ENCODE data around the gene IGSF23.
"Not testable (repeated sequence)": the region's sequence is repeated elsewhere in the genome, so short reads cannot be mapped to it uniquely, and the experiment has no call there.

The IGSF23 gene

DNA sequence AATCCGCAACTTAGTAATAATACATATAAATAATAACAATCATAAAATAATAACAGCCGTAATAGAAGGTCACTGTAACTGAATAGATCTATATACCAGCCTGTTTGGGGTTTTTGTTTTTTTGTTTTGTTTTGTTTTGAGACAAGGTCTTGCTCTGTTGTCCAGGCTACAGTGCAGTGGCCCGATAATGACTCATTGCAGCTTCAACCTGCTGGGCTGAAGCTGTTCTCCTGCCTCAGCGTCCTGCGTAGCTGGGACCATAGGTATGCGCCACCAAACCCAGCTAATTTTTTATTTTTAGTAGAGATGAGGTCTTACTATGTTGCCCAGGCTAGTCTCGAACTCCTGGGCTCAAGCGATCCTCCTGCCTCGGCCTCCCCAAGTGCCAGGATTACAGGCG lies 950 bp downstream of the IGSF23 start:
- no peak for FAIRE-seq

GRCh38 chr19:44615863-44616247 lies 2.5 kb downstream of the IGSF23 start:
- FAIRE-seq, result no peak

DNA sequence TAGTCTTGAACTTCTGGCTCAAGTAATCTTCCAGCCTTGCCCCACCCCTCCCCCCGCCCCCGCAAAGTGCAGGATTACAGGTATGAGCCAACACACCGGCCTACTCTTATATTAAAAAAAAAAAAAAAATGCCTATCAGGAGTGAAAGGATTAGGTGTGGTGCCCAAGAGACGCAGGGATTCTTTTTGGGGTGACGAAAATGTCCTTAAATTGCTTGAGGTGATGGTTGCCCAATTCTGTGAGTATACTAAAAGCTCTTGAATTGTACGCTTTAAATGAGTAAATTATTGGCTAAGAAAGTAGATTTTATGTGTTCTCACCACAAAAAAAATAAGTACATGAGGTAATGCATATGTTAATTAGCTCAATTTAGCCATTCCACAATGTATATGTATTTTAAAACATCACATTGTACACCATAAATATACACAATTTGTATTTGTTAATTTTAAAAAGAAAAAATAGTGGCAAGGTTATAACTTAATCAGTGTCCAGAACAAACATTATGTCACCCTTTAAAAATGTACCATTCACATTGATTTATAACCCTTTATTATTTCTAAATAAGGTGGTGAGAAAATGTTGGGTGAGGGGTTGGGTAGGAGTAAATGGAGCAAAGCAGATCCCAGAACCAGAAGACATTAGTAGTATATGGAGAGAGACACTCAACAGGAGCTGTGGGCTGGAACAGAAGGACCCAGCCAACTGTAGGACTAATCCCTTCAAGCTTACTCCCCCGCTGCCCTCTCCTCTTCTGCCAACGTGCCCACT lies 3.9 kb downstream of the IGSF23 start:
- no peak for FAIRE-seq

GRCh38 chr19:44618640-44619357 lies 5.4 kb downstream of the IGSF23 start:
- FAIRE-seq, result no peak

- FAIRE-seq, result no peak
Measured at GRCh38 chr19:44620667-44621066, 7.3 kb downstream of the IGSF23 start.

GRCh38 chr19:44621367-44621766 lies 8.0 kb downstream of the IGSF23 start:
- no peak for FAIRE-seq

DNA sequence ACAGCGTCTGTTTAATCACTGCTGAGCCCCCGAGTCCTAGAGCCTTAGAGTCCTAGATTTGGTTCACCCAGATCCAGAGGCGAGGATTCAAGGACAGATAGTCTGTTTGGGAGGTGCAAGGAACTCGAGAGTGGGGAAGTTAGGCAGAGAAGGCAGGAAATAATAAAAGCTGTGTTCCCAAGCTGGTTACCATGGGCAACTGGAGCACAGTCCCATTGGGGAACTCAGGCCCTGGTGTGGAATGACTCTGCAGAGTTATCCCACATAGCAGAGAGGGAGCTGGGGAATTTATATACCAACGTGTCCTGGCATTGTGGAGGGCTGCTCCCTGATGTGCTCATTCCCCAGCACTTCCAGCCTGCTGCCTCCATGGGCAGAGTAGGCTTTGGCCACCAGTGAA lies 9.7 kb downstream of the IGSF23 start:
- no peak for FAIRE-seq

DNA sequence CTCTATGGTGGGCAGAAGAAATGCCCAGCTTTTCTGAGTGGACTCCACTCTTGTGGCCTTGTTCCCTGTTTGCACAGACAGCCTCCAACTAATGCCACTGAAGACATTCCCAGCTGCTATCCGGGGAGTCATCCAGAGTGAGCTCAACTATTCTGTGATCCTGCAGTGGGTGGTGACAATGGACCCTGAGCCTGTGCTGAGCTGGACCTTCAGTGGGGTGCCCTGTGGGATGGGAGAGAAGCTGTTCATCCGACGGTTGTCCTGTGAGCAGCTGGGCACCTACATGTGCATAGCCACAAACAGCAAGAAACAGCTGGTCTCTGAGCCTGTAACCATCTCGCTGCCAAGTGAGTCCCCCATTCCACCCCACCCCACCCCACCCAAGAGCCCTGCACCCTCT lies 10.3 kb downstream of the IGSF23 start:
- no peak for FAIRE-seq

DNA sequence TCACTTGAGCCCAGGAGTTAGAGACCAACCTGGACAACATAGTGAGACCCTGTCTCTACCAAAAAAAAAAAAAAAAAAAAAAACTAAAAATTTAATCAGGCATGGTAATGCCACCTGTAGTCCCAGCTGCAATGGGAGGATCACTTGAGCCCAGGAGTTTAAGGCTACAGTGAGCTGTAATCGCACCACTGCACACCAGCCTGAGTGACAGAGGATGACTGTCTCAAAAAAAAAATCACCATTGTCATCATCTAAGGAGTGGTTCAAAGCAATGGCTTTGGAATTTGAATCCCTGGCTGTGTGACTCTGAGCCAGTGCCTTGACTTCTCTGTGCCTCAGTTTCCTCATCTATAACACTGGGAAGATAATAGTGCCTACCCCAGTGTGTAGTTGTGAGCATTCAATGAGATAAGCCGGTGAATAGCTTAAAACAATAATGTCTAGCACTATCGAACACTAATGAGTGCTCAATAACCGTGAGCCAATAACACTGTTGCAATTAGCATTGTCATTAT lies 11.5 kb downstream of the IGSF23 start:
- no peak for FAIRE-seq

DNA sequence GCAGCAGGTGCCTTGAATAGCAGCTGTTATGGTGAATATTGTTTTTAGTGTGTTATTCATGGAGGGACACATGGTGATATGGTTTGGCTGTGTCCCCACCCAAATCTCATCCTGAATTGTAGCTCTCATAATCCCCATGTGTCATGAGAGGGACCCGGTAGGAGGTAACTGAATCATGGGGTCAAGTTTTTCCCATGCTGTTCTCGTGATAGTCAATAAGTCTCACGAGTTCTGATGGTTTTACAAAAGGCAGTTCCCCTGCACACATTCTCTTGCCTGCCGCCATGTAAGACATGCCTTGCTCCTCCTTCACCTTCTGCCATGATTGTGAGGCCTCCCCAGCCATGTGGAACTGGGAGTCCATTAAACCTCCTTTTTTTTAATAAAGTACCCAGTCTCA lies 12.3 kb downstream of the IGSF23 start:
- FAIRE-seq, result not testable (repeated sequence)

DNA sequence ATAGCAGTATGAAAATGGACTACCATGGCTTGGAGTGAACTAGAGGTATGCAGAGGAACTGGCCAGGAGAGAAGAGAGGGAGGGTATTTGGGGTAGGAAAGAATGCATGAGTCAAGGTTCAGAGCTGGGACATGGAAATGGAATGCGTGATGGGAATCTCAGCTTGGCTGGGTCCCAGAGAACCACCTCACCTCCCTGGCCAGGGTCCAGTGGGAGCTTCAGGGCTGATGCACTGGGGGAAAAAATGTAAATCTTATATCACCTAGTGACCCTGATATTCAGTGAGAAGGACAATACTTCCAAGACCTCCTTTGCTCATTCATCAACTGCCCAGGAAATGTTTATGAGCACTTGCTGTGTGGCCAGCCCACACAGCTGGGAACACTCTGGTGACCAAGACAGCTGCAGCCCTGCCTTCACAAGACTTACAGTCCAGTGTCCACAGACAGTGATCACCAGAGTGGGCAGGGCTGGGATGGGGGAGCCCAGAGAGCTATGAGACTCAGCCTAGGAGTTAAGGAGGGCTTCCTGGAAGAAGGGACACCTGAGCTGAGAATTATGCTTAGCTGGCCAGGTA lies 12.8 kb downstream of the IGSF23 start:
- no peak for FAIRE-seq

- FAIRE-seq, result no peak
Measured at GRCh38 chr19:44627631-44628030, 14.3 kb downstream of the IGSF23 start.

- FAIRE-seq, result no peak
Measured at GRCh38 chr19:44628793-44629192, 15.4 kb downstream of the IGSF23 start.

DNA sequence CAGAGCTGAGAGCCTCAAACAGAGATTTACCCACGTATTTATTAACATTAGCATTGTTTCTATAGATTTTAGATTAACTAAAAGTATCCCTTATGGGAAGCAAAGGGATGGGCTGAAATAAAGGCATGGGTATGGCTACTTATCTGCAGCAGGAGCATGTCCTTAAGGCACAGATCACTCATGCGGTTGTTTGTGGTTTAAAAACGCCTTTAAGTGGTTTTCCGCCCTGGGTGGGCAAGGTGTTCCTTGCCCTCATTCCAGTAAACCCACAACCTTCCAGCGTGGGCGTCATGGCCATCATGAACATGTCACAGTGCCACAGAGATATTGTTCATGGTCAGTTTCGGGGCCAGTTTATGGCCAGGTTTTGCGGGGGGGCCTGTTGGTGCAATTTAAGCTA lies 18.2 kb downstream of the IGSF23 start:
- FAIRE-seq, result not testable (repeated sequence)

GRCh38 chr19:44634058-44634457 lies 20.7 kb downstream of the IGSF23 start:
- not testable (repeated sequence) for FAIRE-seq

GRCh38 chr19:44634785-44635184 lies 21.4 kb downstream of the IGSF23 start:
- no peak for FAIRE-seq

GRCh38 chr19:44635581-44636438 lies 22.4 kb downstream of the IGSF23 start:
- FAIRE-seq, result no peak

DNA sequence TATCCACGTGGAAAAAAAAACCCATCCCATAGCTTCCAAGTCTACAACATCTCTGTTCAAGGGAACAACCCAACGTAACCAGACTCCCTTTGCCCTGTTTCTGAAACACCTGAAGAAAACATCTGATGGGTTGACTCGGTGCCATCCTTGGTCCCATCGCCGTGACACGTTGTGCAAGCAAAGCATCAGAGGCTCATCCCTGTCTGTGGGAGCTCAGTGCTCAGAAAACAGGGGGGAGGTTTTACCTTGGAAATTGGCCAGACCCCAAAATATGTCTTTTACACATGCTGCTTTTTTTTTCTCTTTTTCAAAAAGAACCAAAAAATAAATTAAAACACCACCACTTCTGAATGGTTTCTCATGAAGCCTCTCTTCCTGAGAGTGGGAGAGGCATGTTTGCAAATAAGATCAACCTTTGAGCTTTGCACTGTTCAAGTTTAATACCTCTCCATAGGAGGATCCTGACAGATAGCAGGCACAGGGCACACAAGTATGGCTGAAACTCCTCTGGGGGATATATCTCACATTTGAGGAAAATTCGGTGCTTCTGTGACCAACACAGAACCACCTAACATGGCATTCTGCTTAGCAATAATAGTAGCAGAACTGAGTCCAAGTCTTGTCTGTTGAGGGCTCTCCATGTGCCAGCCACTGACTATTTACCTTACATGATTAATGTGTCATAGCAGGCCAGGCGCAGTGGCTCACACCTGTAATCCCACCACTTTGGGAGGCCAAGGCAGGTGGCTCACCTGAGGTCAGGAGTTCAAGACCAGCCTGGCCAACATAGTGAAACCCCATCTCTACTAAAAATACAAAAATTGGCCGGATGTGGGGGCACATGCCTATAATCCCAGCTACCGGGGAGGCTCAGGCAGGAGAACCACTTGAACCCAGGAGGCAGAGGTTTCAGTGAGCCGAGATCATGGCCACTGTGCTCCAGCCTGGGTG lies 23.4 kb downstream of the IGSF23 start:
- FAIRE-seq, result no peak

- FAIRE-seq, result no peak
Measured at GRCh38 chr19:44637390-44637764, 24.0 kb downstream of the IGSF23 start.

DNA sequence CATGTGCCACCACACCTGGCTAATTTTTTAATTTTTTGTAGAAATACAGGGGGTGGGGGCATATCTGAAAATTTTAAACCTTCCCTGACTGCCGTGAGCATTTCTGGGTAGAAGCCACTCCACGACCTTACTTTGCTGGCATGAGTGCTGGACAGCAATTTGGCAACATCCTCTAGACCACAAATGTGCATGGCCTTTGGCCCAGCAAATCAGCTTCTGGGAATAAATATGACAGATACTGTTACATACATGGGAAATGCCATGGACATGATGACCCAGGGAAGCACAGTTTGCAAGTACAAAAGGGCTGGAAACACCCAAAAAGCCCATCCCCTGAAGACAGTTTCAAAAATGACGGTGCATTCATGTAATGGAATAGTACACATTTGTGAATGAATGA lies 27.2 kb downstream of the IGSF23 start:
- FAIRE-seq, result no peak

GRCh38 chr19:44641501-44642265 lies 28.3 kb downstream of the IGSF23 start:
- no peak for FAIRE-seq
